Measurements from ENCODE around the gene EFHC1. TPM values are rescaled to one million over a fixed set of nuclear protein-coding genes. Genes with fewer than 3 reads are reported as not detected.

The EFHC1 gene
- polyA plus RNA-seq, 1 donor from 2014 or later, result 173 TPM

- no peaks in the 10 kb centered on the region for H3K9me3 ChIP-seq (ENCODE audit: low read length)
- no peak overlapping the region for H3K27ac ChIP-seq (ENCODE audit: low read length)
- no peak overlapping the region for H2AFZ ChIP-seq (ENCODE audit: low read depth, low read length)
- H4K20me1 ChIP-seq (ENCODE audit: insufficient read depth), result no peaks in the 10 kb centered on the region
- H3K4me2 ChIP-seq (ENCODE audit: low read length), result no peak overlapping the region
- no peaks in the 10 kb centered on the region for H3K36me3 ChIP-seq (ENCODE audit: insufficient read depth, low read length)
- H3K9me2 ChIP-seq (ENCODE audit: insufficient read depth, low read length), result no peaks in the 10 kb centered on the region
- TF ChIP-seq REST (IDR thresholded peaks at IDR 0.05; ENCODE audit: borderline replicate concordance) (no peak), CTCF (IDR thresholded peaks at IDR 0.05; ENCODE audit: poor library complexity, severe bottlenecking) (no peak), EZH2 (IDR thresholded peaks at IDR 0.05; ENCODE audit: borderline replicate concordance, insufficient read depth, low read length, poor library complexity, severe bottlenecking) (no peak), MXI1 (conservative IDR thresholded peaks at IDR 0.05; ENCODE audit: poor library complexity, severe bottlenecking) (no peak), EP300 (conservative IDR thresholded peaks at IDR 0.05; ENCODE audit: poor library complexity, severe bottlenecking) (no peak), SMC3 (conservative IDR thresholded peaks at IDR 0.05; ENCODE audit: poor library complexity) (no peak), TAF1 (IDR thresholded peaks at IDR 0.05; ENCODE audit: low read depth) (no peak), POLR2AphosphoS5 (IDR thresholded peaks at IDR 0.05) (no peak), RAD21 (conservative IDR thresholded peaks at IDR 0.05) (no peak)
- H3K4me3 ChIP-seq (ENCODE audit: low read length), result no peak overlapping the region
- H3F3A ChIP-seq (ENCODE audit: insufficient read depth, low read length, poor library complexity, severe bottlenecking), result no peaks in the 10 kb centered on the region
- no peaks in the 10 kb centered on the region for H3K27me3 ChIP-seq (ENCODE audit: insufficient read depth, low read depth, low read length)
- H3K79me2 ChIP-seq (replicated peaks; ENCODE audit: insufficient read depth, low read length), result no peaks in the 10 kb centered on the region
- no peak overlapping the region for H3K9ac ChIP-seq (ENCODE audit: low read length)
These were observed 126.5 kb downstream of the EFHC1 start for GRCh38 chr6:52546678-52547077.

DNA sequence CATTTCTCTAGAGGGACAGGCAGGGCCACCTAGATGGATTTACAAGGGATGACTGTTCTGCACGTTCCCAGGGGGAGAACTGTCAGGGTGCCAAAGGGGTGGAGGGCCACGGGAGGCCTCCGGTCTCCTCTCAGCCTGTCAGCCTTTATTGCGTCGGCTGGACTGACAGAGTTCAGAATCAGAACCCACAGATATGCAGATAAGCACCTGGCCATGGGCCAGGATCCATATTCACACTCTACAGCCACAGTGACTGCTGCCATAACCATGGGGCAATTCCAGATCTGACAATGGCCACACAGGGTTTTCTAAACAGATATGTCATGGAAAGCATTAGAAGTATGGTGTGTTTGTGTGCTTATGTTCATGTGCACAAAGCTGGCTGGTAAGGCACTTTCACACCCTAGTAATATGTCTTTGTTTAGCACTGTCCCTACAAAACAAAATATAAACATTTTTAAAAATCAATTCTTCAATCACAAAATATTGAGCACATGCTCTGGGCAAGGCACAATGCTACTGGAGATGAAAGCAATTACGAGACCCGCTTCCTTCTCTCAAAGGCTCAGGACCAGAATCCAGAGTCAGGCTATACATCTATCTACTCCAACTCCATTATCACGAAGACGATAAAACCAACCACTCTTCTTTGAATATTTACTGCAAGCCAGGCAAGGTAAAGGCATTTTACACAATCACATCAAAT lies 127.7 kb downstream of the EFHC1 start:
- H3F3A ChIP-seq (ENCODE audit: insufficient read depth, low read length, poor library complexity, severe bottlenecking), result no peaks in the 10 kb centered on the region
- H3K27ac ChIP-seq (ENCODE audit: low read length), result no peak overlapping the region
- H2AFZ ChIP-seq (ENCODE audit: low read depth, low read length), result no peak overlapping the region
- no peaks in the 10 kb centered on the region for H3K9me3 ChIP-seq (ENCODE audit: low read length)
- H3K27me3 ChIP-seq (ENCODE audit: insufficient read depth, low read depth, low read length), result no peaks in the 10 kb centered on the region
- no peaks in the 10 kb centered on the region for H4K20me1 ChIP-seq (ENCODE audit: insufficient read depth)
- H3K9ac ChIP-seq (ENCODE audit: low read length), result no peak overlapping the region
- TF ChIP-seq EP300 (conservative IDR thresholded peaks at IDR 0.05; ENCODE audit: poor library complexity, severe bottlenecking) (no peak), POLR2AphosphoS5 (IDR thresholded peaks at IDR 0.05) (no peak), SMC3 (conservative IDR thresholded peaks at IDR 0.05; ENCODE audit: poor library complexity) (no peak), EZH2 (IDR thresholded peaks at IDR 0.05; ENCODE audit: borderline replicate concordance, insufficient read depth, low read length, poor library complexity, severe bottlenecking) (no peak), CTCF (IDR thresholded peaks at IDR 0.05; ENCODE audit: poor library complexity, severe bottlenecking) (no peak), TAF1 (IDR thresholded peaks at IDR 0.05; ENCODE audit: low read depth) (no peak), RAD21 (conservative IDR thresholded peaks at IDR 0.05) (no peak), REST (IDR thresholded peaks at IDR 0.05; ENCODE audit: borderline replicate concordance) (no peak)
- no peak overlapping the region for H3K4me2 ChIP-seq (ENCODE audit: low read length)
- no peaks in the 10 kb centered on the region for H3K79me2 ChIP-seq (replicated peaks; ENCODE audit: insufficient read depth, low read length)
- no peak overlapping the region for H3K4me3 ChIP-seq (ENCODE audit: low read length)
- H3K36me3 ChIP-seq (ENCODE audit: insufficient read depth, low read length), result no peaks in the 10 kb centered on the region
- H3K9me2 ChIP-seq (ENCODE audit: insufficient read depth, low read length), result no peaks in the 10 kb centered on the region

Measured in neural cell (in vitro differentiated cells).